NCI-H146 treated with DMSO at 0.1 percent for 48 hours (cell line): ENCODE results near the gene TNP2.
A peak's percentile ranks its signal among the peaks of the same experiment; 100 is the strongest.

Experiments used
- DNase-seq: peaks from one replicate; lab custom pipeline; 2025; ENCODE audit not compliant: unreplicated experiment; lab: John Stamatoyannopoulos, UW

Gene TNP2

GRCh38 chr16:11268921-11269375 lies at the start of gene TNP2:
Gene TNP2 (minus strand): TSS chr16:11269325. CDS start chr16:11269262, 63 bp downstream.
- DNase-seq = no peak

GRCh38 chr16:11318817-11319216 lies 49.7 kb upstream of the TNP2 start:
- no peak for DNase-seq

- no peak for DNase-seq
These were observed 47.3 kb upstream of the TNP2 start for GRCh38 chr16:11316331-11317015.

- DNase-seq = no peak
These were observed 46.4 kb upstream of the TNP2 start for GRCh38 chr16:11315510-11315909.

GRCh38 chr16:11314309-11314894 lies 45.3 kb upstream of the TNP2 start:
- no peak for DNase-seq

GRCh38 chr16:11313493-11314308 lies 44.6 kb upstream of the TNP2 start:
- DNase-seq = no peak

GRCh38 chr16:11312718-11313492 lies 43.8 kb upstream of the TNP2 start:
- no peak for DNase-seq

GRCh38 chr16:11310997-11311561 lies 42.0 kb upstream of the TNP2 start:
- no peak for DNase-seq

GRCh38 chr16:11310634-11310977 lies 41.5 kb upstream of the TNP2 start:
- DNase-seq = no peak

GRCh38 chr16:11309895-11310633 lies 40.9 kb upstream of the TNP2 start:
- DNase-seq = no peak

- DNase-seq = no peak
These were observed 39.6 kb upstream of the TNP2 start for GRCh38 chr16:11308493-11309283.

- DNase-seq = no peak
These were observed 38.7 kb upstream of the TNP2 start for GRCh38 chr16:11307639-11308492.

GRCh38 chr16:11306997-11307638 lies 38.0 kb upstream of the TNP2 start:
- no peak for DNase-seq

- DNase-seq = no peak
These were observed 37.3 kb upstream of the TNP2 start for GRCh38 chr16:11306381-11306780.

GRCh38 chr16:11303405-11304138 lies 34.4 kb upstream of the TNP2 start:
- DNase-seq = no peak

- peak; percentile 37 for DNase-seq
These were observed 33.9 kb upstream of the TNP2 start for GRCh38 chr16:11302977-11303376.
